HG03064 (cell line): ENCODE measurements around the gene ZFYVE21.
"Not testable (repeated sequence)": the region's sequence is repeated elsewhere in the genome, so short reads cannot be mapped to it uniquely, and the experiment has no call there.

Experiments
- ATAC-seq: cut with Tn5 transposase; IDR thresholded peaks from one replicate; pipeline ENCODE4 v1.9.1; 2021; ENCODE audit warnings: low read depth; ENCODE audit not compliant: unreplicated experiment

ZFYVE21 gene

DNA sequence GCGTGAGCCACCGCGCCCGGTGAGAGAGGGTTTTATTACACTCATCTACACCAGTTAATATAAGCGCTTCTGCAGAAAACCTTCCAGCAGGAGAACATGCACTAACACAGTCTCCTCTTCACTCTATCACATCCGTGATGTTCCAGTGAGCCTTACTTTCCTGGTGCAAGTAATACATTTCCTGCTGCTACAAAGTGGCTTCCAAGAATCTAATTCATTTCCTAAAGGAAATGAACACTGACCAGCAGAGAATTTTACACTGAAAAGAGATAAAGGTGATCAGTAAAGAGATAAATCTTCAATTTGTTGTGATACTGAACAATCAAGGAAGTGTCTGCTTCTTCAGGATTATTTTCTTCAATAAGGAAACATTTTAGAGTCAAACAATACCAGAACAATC lies 39.5 kb downstream of the ZFYVE21 start:
- ATAC-seq: no peak

DNA sequence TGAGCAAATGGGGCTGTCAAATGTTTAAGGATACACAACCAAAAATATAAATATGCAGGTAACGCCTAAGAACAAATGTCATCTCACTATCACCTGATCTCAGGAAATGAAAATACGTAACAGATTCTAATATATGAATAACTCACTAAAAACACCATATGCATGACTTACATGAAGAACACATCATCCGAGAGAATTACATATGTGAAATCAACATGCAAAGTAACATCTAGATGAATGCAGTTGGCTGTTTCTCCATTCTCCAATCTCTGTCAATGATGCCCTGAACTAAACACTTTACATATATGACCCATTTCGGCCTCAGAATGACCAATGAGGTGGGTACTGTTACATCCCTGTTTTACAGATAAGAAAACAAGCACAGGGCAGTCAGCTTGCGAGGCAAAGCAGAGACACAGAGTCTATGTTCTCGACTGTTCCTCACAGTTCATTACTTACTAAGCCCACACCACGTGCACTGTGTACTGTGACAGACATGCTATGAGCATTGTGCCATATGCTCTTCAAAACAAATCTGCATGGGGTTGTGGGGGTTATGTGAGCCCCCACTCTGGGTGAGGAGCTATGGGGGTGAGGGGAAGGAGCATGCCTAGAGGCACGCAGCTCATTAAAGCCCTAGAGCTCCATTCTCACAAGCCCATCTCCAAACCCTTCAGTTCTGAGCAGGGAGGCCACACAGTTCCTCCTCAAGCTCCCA lies 42.6 kb downstream of the ZFYVE21 start:
- ATAC-seq: no peak

DNA sequence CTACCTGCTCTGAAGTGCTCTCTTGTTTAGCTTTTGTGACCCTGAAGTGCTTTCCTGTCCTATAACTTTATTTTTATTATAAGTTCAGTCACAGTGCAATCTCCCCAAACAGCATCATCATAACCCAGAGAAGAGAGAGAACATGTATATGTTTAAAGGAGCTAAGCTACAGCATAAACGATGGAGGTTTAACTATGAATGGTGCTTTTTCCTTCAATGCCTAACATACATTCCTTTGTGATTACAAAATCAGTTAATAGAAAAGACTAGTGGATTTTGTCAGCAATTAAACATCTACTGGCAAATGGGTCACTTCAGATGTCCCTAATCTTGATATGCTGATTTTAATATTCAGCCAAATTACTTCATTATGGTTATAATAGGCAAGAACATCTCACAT lies 46.4 kb downstream of the ZFYVE21 start:
- ATAC-seq: no peak

DNA sequence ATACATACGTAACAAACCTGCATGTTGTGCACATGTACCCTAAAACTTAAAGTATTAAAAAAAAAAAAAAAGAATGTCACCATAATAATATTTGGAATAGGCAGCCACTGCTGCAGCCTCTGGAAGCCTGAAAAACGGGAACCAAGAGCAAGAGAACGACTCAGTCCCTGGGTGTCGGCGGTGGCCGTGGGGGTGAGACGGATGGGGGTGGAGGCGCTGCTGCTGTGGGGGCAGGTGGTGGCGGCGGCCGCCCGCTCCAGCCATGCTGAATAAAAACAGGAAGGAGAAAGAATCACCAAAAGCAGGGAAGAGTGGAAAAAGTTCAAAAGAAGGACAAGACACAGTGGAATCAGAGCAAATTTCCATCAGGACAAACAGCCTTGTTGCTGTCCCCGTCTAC lies 46.9 kb downstream of the ZFYVE21 start:
- ATAC-seq: no peak

DNA sequence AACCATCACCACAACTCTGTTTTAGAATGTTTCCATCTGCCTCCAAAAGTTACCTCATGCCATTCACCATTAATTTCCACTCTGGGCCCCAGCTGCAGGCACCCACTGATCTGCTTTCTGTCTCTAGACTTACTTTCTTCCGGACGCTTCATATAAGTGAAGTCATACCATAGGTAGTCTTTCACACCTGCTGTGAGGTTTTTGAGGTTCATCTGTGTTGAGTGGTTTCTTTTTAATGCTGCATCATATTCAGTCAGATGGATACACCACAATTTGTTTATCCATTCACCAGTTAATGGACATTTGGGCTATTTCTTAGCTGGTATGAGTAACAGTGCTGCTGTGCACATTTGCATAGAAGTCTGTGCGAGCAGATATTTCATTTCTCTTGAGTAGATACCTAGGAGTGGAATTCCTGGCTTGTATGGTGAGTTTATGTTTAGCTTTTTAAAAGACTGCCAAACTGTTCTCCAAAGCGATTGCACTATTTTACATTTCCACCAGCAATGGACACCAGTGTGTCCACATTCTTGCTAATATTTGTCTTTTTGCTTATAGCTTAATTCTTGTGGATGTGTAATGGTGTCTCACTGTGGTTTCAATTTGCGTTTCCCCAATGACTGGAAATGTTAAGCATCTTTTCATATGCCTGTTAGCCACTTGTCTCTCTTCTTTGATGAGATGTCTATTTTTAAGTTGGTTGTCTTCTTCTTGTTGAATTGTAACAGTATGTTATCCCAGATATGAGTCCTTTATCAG lies 48.3 kb downstream of the ZFYVE21 start:
- ATAC-seq: no peak

DNA sequence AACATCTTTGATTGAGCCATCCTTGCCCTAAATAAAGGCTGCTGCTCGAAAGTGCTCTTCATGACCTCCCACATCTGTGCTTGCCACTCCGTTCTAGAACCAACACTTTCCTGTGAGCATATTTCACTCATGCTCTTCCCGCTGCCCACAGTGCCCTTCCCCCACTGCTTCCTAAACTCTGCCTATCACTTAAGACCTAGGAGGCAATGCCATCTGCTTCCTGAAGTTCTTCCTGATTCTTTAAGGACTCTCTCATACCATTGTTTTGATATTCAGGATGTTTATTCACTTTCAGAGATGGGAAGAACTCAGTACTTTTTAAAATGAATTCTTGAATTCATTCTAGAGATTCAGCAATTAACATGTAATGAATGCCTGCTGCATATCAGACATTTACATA lies 49.9 kb downstream of the ZFYVE21 start:
- no peak for ATAC-seq

DNA sequence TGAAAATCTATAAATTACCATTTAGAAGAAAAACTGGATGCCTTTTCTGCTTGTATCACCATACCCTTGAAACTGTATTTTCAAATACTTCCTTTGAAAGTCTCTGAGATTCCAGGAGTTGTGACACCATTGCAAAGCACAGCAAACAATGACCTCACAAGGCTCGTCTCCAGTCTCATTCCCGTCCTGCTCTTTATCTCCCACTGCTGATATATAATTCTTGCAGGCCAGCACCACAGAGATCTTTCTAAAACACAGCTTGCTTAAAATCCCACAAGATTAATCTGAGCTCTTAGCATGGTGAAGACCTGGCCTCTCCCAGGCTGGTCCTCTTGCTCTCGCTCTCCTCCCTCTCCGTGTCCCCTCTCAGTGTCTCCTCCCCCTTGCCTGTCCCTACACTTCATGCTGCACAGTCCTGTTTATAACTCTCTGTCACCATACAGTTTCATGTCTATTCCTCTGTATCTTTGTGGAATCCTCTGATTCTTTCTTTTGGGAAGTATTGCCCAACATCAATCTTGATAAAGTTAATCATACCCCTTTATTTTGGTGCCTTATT lies 51.8 kb downstream of the ZFYVE21 start:
- no peak for ATAC-seq

DNA sequence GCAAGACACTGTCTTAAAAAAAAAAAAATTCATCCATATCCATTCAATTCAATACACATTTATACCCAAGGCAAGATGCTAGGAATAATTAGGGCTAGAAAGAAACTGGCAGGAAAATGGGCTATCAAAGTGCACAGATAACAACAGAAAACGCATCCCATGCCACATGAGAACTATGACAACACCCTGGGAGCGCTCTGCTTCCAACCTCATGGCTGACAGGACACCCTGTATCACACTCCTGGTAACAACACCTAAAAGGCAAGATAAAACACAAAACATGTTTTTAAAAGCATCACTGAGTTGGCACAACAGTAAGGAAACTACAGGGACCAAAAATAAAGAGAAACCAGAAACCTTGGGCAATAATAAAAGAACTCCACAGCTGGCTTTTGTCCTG lies 54.9 kb downstream of the ZFYVE21 start:
- no peak for ATAC-seq

DNA sequence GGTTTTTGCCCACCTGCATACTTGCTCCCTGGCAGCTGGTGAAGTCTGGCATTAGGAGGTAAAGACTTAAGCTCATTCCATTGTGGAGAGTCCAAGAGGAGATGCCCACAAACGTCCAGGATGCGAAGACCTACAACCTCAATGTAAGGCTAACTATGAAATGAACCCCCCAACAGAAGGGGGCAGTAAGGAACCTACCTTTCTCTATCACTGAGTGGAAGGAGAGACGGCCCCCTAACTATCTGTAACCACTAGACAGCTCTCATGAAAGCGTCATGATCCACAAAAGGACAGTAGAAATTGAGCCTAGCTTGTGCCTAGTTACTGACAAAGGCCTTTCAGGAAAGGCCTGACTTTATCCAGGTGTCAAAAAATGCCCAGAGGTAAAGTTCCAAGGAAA lies 55.3 kb downstream of the ZFYVE21 start:
- ATAC-seq: no peak

DNA sequence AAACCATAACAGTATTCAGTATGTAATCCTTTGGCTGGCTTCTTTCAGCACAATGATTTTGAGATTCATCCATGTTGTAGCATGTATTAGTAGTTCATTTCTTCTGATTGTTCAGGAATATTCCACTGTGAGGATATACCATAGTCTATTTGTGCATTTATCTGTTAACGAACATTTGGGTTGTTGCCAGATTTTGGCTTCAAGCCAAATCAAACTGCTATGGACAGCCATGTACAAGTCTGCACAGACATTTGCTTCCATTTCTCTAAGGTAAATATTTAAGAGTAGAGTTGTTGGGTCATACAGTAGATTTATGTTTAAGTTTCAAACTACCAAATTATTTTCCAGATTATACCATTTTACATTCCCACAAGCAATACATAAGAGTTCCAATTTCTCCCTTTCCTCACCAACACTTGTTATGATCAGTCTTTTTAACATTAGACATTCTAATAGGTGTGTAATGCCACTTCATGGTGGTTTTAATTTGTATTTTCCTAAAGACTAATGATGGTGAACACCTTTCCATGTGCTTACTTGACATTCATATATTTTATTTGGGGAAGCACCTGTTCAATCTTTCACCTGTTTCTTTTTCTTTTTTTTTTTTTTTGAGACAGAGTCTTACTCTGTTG lies 56.6 kb downstream of the ZFYVE21 start:
- no peak for ATAC-seq

DNA sequence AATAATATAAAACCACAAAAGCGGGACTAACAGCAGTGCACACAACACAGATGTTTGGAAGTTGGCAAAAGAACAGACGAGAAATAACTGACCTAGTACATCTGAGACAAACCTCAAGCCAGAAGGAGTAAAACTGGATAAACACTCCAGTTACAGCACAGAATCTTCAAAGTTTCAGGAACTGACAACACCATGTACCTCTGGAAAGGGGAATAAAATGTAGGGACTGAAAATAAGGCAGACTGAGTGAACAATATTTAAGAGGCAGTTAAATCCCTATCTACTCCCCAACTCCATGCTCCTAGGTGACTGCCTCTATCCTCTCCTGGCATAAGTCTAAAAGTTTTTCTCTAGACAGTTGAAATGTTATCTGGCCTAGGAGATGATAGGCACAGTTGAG lies 57.9 kb downstream of the ZFYVE21 start:
- no peak for ATAC-seq

DNA sequence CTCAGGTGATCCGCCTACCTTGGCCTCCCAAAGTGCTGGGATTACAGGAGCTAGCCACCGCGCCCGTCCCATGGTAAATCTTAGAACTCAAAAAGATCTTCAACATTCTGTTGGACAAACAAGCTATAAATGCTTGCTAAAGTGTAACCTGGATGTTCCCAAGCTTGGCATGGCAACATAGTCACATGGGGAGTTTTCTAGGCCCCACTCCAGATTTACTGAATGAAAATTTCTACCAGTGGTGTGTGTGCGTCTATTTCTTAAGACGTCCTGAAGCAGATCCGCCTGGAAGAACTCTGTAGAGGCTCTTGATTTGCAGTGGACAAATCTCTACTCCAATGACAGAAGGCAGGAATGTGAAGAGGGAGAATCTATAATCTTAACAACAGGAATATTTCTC lies 59.9 kb downstream of the ZFYVE21 start:
- no peak for ATAC-seq

DNA sequence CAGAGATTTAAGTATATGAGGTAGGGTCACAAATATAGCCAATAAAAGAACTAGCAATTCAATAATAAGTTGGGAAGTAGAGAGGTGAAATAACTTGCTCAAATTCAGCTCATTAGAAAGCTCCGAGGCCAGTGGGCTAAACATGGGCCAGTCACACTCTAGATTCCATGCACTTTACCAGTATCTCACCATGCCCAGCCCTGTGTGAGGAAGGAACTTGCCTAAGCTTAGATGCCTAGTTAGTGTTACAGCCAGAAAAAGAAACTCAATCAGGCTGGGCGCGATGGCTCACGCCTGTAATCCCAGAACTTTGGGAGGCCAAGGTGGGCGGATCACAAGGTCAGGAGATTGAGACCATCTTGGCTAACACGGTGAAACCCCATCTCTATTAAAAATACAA lies 60.7 kb downstream of the ZFYVE21 start:
- not testable (repeated sequence) for ATAC-seq

DNA sequence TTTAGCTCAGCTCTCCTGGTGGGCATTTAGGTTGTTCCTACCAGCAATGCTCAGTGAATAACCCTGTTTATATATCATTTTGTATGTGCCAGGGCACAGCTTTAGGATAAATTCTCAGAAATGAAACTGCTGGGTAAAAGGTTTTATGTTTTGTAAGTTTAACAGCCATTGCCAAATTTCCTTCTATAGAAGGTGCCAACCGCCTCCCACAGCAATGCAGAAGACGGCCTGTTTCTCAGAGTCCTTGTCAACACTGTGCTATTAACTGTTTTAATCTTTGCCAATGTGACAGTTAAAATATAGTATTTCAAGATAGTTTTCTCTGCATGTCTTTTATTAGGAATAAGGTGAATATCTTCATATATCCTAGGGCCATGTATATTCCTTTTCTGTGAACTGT lies 66.8 kb downstream of the ZFYVE21 start:
- ATAC-seq: no peak
